ENCODE measurements around the gene MMP24. TPM values are rescaled to one million over a fixed set of nuclear protein-coding genes. Genes with fewer than 3 reads are reported as not detected.

MMP24 gene
- total and polyA plus RNA-seq, 2 donors from 2014 or later, result 10.7 to 12.4 TPM

DNA sequence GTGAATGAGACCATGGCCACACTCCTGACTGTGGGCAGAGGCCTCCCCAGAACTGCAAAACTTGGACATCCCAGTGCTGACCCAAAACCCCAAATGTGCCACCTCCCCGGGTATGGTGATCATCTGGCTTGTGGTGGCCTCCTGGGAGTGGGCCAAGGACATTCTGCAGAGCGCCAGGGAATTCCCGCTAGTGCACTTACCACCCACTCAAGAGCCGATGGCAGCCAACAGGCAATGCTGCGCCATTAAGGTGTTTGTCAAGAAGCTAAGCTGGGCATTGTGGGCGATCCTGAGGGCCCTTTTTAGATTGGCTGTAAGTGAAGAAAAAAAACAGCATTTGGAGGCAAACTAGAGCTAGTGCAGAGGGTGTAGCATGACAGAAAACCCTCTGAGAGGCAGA lies 9.4 kb downstream of the MMP24 start:
- H3K27me3 ChIP-seq (ENCODE audit: control insufficient read depth, insufficient read depth, low read length), result no peaks in the 10 kb centered on the region
- intact Hi-C loops (cut with DNase I), result no loop called here
- no peak overlapping the region for H3K27ac ChIP-seq (ENCODE audit: low read depth in 2 of 2, low read length in 2 of 2)
- H3K36me3 ChIP-seq (ENCODE audit: control insufficient read depth in 2 of 3, insufficient read depth in 3 of 3, low read length in 3 of 3), result no peaks in the 10 kb centered on the region
- H3K4me1 ChIP-seq (ENCODE audit: control insufficient read depth in 2 of 3, insufficient read depth in 2 of 3, low read depth in 1 of 3, low read length in 3 of 3), result no peaks in the 10 kb centered on the region
- FAIRE-seq, result no peak
- DNase-seq, result no peak
- no peak overlapping the region for H3K9ac ChIP-seq (ENCODE audit: low read length in 3 of 3)
- TF ChIP-seq, protein P1, sequence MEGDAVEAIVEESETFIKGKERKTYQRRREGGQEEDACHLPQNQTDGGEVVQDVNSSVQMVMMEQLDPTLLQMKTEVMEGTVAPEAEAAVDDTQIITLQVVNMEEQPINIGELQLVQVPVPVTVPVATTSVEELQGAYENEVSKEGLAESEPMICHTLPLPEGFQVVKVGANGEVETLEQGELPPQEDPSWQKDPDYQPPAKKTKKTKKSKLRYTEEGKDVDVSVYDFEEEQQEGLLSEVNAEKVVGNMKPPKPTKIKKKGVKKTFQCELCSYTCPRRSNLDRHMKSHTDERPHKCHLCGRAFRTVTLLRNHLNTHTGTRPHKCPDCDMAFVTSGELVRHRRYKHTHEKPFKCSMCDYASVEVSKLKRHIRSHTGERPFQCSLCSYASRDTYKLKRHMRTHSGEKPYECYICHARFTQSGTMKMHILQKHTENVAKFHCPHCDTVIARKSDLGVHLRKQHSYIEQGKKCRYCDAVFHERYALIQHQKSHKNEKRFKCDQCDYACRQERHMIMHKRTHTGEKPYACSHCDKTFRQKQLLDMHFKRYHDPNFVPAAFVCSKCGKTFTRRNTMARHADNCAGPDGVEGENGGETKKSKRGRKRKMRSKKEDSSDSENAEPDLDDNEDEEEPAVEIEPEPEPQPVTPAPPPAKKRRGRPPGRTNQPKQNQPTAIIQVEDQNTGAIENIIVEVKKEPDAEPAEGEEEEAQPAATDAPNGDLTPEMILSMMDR (IDR thresholded peaks at IDR 0.05; ENCODE audit: borderline replicate concordance, extremely low read depth, insufficient read depth), result no peak
- no peaks in the 10 kb centered on the region for H3K9me3 ChIP-seq (ENCODE audit: control insufficient read depth in 2 of 3, insufficient read depth in 1 of 3, low read length in 3 of 3)
- no peak overlapping the region for H3K4me3 ChIP-seq (ENCODE audit: low read length in 3 of 3)

DNA sequence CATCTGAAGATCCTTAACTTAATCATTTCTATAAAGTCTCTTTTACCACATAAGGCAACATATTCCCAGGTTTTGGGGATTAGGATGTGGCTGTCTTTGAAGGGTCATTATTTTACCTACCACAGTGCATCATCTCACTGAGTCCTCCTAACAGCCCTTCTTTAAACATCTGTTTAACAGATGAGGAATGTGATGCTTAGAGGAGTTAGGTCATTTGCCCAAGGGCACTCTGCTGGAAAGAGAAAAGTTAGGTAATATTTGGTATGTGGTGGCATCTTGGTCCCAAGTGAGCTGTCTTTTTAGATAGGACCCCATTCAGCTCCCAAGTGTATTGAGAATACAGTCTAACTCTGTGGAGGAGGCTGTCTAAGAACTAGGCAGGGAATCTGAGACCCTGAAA lies 11.0 kb downstream of the MMP24 start:
- FAIRE-seq (no peak), DNase-seq (no peak)
- Histone ChIP-seq H3K27ac (ENCODE audit: low read depth in 2 of 2, low read length in 2 of 2) (no peak overlapping the region), H3K27me3 (ENCODE audit: control insufficient read depth, insufficient read depth, low read length) (no peaks in the 10 kb centered on the region), H3K4me3 (ENCODE audit: low read length in 3 of 3) (no peak overlapping the region), H3K9ac (ENCODE audit: low read length in 3 of 3) (no peak overlapping the region), H3K4me1 (ENCODE audit: control insufficient read depth in 2 of 3, insufficient read depth in 2 of 3, low read depth in 1 of 3, low read length in 3 of 3) (no peaks in the 10 kb centered on the region), H3K36me3 (ENCODE audit: control insufficient read depth in 2 of 3, insufficient read depth in 3 of 3, low read length in 3 of 3) (no peaks in the 10 kb centered on the region), H3K9me3 (ENCODE audit: control insufficient read depth in 2 of 3, insufficient read depth in 1 of 3, low read length in 3 of 3) (no peaks in the 10 kb centered on the region)
- TF ChIP-seq, protein P1 (IDR thresholded peaks at IDR 0.05; ENCODE audit: borderline replicate concordance, extremely low read depth, insufficient read depth), result no peak
- intact Hi-C loops (cut with DNase I), result no loop called here

DNA sequence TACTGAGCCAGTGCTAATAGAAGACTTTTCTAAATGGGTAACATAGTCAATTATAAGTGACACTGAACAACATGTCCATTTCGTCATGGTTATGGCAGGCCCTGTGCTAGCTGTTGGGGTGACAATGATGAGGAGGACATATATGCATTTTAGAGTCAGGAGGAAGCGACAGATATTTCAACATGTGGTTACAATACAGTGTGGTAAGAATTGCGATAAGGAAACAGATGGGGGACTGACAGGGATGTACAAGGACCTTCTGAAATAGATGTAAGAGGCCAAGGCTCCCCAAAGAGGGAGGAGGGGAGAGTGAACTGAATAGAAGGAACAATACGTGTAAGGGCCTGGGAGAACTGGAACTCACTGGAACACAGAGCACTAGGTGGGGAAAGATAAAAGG lies 11.7 kb downstream of the MMP24 start:
- DNase-seq, result no peak
- Histone ChIP-seq H3K9ac (ENCODE audit: low read length in 3 of 3) (no peak overlapping the region), H3K27ac (ENCODE audit: low read depth in 2 of 2, low read length in 2 of 2) (no peak overlapping the region), H3K9me3 (ENCODE audit: control insufficient read depth in 2 of 3, insufficient read depth in 1 of 3, low read length in 3 of 3) (no peaks in the 10 kb centered on the region), H3K4me1 (ENCODE audit: control insufficient read depth in 2 of 3, insufficient read depth in 2 of 3, low read depth in 1 of 3, low read length in 3 of 3) (no peaks in the 10 kb centered on the region), H3K36me3 (ENCODE audit: control insufficient read depth in 2 of 3, insufficient read depth in 3 of 3, low read length in 3 of 3) (no peaks in the 10 kb centered on the region), H3K4me3 (ENCODE audit: low read length in 3 of 3) (no peak overlapping the region), H3K27me3 (ENCODE audit: control insufficient read depth, insufficient read depth, low read length) (no peaks in the 10 kb centered on the region)
- FAIRE-seq, result no peak
- intact Hi-C loops (cut with DNase I), result no loop called here
- TF ChIP-seq, protein P1 (IDR thresholded peaks at IDR 0.05; ENCODE audit: borderline replicate concordance, extremely low read depth, insufficient read depth), result no peak

DNA sequence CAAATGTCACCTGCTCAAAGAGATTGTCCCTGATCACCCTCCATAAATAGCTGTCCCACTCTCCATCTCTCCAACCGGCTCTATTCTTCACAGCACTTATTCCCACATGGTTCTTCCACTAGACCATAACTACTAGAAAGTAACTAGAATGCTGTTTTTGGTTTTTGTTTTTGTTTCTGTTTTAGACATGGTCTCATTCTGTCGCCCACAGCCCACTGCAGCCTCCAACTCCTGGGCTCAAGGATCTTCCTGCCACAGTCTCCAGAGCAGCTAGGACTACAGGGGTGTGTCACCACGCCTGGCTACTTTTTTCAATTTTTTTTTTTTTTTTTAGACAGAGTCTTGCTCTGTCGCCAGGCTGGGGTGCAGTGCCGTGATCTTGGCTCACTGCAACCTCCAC lies 12.2 kb downstream of the MMP24 start:
- Histone ChIP-seq H3K36me3 (ENCODE audit: control insufficient read depth in 2 of 3, insufficient read depth in 3 of 3, low read length in 3 of 3) (no peaks in the 10 kb centered on the region), H3K27ac (ENCODE audit: low read depth in 2 of 2, low read length in 2 of 2) (no peak overlapping the region), H3K9me3 (ENCODE audit: control insufficient read depth in 2 of 3, insufficient read depth in 1 of 3, low read length in 3 of 3) (no peaks in the 10 kb centered on the region), H3K4me3 (ENCODE audit: low read length in 3 of 3) (no peak overlapping the region), H3K27me3 (ENCODE audit: control insufficient read depth, insufficient read depth, low read length) (no peaks in the 10 kb centered on the region), H3K4me1 (ENCODE audit: control insufficient read depth in 2 of 3, insufficient read depth in 2 of 3, low read depth in 1 of 3, low read length in 3 of 3) (no peaks in the 10 kb centered on the region), H3K9ac (ENCODE audit: low read length in 3 of 3) (no peak overlapping the region)
- FAIRE-seq (no peak), DNase-seq (no peak)
- intact Hi-C loops (cut with DNase I), result no loop called here
- TF ChIP-seq, protein P1 (IDR thresholded peaks at IDR 0.05; ENCODE audit: borderline replicate concordance, extremely low read depth, insufficient read depth), result no peak

Data from kidney (tissue), 14 donors.